Mucosa of gallbladder (tissue), 1 donor: Measurements from ENCODE around the gene UXS1. TPM values are rescaled to one million over a fixed set of nuclear protein-coding genes. Genes with fewer than 3 reads are reported as not detected.

Experiments used
- DNase-seq: peaks from one replicate; pipeline ENCODE4 v3.0.0-alpha.2; 2020; ENCODE audit warnings: low spot score
- total RNA-seq: library from RNA; stranded (reverse); gene quantifications from one replicate; pipeline ENCODE4 v1.2.1, GENCODE V29; 2021
- donor health status: DM: no; HTN: no; CAD: no.

The UXS1 gene
- total RNA-seq, 1 donor from 2014 or later: 45.8 TPM

- no peak for DNase-seq
Measured at GRCh38 chr2:106189325-106189724, 4.8 kb downstream of the UXS1 start.

DNA sequence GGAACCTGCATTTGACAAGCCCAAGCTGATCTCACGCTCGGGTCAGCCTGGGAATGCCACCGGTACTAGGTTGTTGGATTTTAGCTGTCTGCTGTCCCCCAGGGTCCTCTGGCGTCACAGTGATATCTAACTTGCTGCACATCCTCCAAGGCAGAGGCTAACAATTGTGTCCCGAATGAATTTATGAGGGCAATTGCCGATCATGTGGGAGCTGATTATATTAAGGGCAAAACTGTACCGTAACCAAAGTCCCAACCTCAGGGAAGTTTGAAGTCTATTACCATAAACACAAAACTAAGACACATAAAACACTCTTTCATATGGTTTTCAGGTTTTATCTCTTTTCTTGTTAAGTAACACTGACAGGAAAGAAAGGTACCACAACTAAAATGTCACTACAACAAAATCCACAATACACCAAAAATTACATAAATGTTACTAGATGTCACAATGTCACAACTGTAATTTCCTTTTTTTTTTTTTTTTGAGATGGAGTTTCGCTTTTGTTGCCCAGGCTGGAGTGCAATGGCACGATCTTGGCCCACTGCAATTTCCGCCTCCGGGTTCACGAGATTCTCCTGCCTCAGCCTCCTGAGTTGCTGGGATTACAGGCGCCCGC is 6.7 kb downstream of the UXS1 start:
- DNase-seq: no peak

- no peak for DNase-seq
Measured at GRCh38 chr2:106185475-106186184, 8.5 kb downstream of the UXS1 start.

DNA sequence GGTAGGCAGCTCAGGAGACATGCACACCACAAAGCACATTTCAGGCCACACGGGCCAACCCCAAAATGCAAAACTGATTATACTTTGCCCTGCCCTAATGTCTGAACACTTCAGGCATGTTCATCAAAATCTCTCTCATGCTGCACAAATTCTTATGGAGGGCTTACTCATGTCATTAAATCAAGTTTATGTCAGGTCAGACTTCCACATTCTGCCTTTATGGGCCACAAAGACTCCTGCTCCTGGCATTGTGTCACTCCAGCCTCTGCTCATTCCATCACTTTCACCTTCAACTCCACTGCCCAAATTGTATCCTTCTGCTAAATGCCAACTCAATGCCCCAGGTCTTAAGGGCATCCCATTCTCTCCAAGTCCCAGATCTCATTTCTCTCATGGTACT is 9.2 kb downstream of the UXS1 start:
- no peak for DNase-seq

GRCh38 chr2:106184394-106184793 is 9.7 kb downstream of the UXS1 start:
- no peak for DNase-seq

DNA sequence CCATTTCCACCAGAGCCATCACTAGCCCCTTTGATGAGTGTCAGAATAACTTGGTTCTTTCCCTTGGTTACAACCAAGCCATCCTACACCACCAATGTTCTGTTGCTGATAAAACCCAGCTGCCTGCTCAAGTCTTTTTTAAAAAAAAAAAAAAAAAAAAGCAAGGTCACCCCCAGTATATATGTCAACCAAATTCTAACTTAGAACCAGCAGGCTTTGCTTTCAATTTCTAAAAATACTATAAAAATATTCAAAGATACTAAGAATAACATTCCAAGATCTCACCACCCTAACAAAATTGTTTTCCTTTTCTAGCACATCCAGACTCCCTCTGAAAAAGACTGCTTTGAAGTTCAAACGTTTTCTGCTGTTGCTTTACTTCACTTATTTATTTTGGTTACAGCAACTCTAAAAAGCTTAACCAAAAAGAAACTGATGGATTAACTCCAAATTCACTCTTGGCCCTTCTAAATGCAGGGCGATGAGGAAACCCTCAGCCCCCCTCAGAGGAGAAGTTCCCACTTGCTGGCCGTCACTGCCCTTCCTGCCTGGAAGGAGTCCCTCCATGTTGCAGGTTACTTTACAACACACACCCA is 10.9 kb downstream of the UXS1 start:
- DNase-seq: no peak

GRCh38 chr2:106181064-106181463 is 13.0 kb downstream of the UXS1 start:
- DNase-seq: no peak

GRCh38 chr2:106180602-106181001 is 13.5 kb downstream of the UXS1 start:
- no peak for DNase-seq

- DNase-seq: no peak
Measured at GRCh38 chr2:106178716-106179115, 15.4 kb downstream of the UXS1 start.

DNA sequence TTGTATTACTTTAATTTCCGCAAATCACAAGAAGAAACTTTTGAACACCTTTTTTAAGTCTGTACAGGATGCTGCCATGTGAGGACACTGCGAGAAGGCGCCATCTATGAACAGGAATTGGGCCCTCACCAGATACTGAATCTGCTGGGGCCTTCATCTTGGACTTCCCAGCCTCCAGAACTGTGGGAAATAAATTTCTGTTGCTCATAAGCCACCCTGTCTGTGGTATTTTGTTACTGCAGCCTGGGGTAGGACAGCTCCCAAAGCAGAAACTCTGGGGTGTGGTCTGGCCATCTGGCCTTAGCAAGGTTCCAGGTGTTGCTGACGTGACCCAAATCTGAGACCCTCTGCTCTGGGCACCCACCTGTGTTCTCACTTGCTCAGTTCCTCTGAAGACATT is 16.5 kb downstream of the UXS1 start:
- no peak for DNase-seq

- no peak for DNase-seq
Measured at GRCh38 chr2:106176446-106177099, 17.5 kb downstream of the UXS1 start.

DNA sequence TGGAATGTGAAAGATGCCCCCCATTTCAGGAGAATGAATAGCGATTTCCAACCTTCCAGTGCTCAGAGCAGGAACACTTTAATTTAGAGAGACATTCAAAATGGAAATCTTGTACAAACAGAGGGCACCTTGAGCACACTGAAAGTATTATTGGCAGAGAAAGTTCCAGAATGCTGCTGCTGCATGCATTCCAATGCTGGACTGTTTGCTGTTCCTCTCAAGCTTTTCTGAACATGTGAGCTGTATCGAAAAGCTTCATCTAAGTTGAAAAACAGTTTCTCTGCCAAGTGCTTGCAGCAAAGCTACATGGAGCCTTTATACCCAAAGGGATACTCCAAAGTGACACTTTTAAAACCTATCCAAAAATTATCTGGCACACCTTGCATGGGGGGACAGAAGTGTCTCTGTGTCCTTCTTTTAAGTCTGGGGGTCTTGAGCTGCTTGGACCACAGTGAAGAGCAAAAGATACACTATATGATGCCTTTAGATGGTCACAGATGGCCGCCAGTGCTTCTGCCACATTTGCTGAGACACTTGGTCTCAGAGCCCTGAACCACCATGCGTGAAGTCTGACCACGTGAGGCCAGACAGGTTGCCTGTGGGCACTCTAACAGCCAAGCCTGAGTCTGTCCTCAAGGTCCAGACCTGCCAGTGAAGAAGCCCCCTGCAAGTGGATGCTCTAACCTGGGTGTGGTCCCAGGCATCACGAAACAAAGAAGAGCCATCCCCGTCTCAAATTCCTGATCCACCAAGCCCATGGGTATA is 18.8 kb downstream of the UXS1 start:
- no peak for DNase-seq

DNA sequence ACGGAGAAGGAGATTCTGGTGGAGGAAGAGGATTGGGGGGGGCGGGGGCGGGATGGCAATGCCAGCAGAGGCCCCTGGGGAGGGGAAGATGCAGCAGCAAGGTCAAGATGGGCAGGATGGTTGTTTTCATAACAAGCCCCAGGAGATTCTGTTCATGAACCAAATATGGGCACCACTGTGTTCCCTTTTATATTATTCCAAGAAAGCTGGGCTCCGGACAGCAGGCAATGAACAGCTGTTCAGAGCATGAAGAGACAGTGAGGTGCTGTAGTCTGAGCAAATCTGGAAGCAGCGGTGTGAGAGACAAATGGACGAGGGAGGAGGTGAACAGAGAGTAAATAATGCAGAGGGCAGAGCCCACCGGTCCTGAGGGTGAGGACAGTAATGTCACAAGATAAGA is 20.0 kb downstream of the UXS1 start:
- DNase-seq: no peak

DNA sequence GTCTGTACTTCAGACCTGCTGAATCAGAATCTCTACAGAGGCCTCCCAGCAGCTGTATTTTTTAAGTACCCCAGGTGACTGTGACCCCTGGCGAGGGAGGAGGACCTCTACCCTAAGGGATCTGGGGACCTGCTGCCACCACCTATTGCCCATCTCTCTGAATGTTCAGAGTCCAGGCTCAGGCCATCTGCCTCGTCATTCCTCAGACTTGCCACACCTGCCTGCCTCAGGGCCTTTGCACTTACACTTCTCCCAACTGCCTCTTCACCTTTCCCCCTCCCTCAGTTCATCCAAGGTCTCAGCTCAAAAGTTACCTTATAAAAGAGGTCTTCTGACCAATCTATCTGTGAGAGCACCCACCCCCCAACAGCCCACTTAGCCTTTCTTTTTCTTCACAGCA is 21.5 kb downstream of the UXS1 start:
- no peak for DNase-seq

- DNase-seq: no peak
Measured at GRCh38 chr2:106168657-106169056, 25.4 kb downstream of the UXS1 start.

GRCh38 chr2:106167067-106167466 is 27.0 kb downstream of the UXS1 start:
- DNase-seq: no peak

DNA sequence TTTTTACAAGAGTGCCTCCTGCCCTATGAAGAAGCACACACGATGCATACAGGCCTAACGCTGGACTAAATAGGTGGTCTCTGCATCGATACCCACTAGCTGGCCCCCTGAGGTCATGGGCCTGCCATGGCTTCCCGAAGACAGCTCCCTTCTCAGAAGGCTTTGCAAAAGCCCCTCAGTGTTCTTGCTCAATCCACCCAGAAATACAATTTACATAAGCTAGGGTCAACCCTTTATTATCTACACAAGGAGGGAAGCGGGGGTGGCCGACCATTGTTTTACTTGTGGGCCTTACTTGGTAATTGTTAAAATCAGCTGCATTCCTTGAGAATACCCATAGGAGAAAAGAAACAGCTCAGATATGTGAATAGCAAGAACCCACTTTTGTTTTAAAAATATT is 28.5 kb downstream of the UXS1 start:
- DNase-seq: no peak

GRCh38 chr2:106165029-106165428 is 29.1 kb downstream of the UXS1 start:
- no peak for DNase-seq

DNA sequence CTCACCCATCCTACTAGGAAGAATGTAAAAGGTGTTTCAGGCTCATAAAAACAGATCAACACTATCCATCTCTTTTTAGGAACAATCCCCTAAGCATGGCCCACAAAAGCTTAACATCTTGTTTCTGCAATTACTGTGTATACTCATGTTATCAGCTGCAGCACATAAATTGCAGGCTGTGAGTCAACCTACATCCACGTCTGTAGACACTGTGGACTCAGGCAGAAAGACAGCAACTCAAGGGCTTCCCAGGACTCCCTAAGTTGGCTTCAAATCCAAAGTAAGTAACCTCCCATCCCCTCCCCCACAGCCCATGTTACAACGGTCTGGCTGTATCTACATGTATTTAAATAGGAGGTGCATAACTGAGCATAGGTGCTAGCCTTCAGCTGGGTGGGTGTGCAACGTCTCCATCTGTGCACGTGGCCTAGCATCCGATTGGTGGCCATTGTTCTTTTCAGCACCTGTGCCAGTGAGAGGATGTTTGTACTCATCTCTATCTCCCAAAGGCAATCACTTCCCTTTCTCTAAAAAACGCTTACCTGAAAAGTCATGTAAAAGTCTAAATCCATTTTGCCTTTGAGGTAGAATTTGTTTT is 30.1 kb downstream of the UXS1 start:
- DNase-seq: no peak

- peak; percentile 67 for DNase-seq
Measured at GRCh38 chr2:106161938-106162820, 31.9 kb downstream of the UXS1 start.

DNA sequence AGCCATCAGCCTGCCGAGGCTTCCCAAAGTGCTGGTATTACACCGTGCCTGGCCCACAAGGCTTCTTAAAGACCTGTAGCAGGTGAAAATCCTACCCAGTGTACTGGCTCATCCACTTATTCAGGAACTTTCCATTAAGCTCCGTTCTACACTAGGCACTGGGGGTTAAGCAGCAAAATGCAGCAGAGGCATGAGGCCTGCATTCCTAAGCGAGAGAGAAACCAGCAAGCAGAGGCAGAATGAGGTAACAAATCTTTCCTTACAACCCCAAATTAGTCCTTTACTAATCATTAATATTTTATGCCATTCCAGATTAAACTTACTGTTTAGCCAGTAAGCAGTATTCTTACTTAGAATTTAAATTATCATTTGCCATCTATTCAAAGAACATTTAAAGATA is 32.8 kb downstream of the UXS1 start:
- DNase-seq: no peak
